OCI-LY7 (cell line): ENCODE measurements around the gene INKA2. TPM values are rescaled to one million over a fixed set of nuclear protein-coding genes. Genes with fewer than 3 reads are reported as not detected.
"Not testable (repeated sequence)": the region's sequence is repeated elsewhere in the genome, so short reads cannot be mapped to it uniquely, and the experiment has no call there.

Source experiments
- BruUV-seq: library from RNA; stranded (reverse); fragments of 400-500 nt; replicated peaks from 2 replicates; lab custom pipeline; 2021; lab: Mats Ljungman, UMichigan
- CTCF ChIA-PET: fragments of 300-600 bp; sonication (Branson Sonifier 250); formaldehyde crosslinking; loops from one replicate; lab custom pipeline; 2022; ENCODE audit warnings: antibody characterized with exemption; ENCODE audit not compliant: unreplicated experiment; lab: Charles Lee
- POLR2A ChIA-PET: fragments of 300-600 bp; sonication (Branson Sonifier 250); formaldehyde crosslinking; loops from one replicate; lab custom pipeline; 2022; ENCODE audit warnings: antibody characterized with exemption; lab: Charles Lee
- DNase-seq: peaks from one replicate; pipeline ENCODE4 v3.0.0-alpha.2; 2015; ENCODE audit warnings: low spot score
- H2AFZ ChIP-seq: fragments of 200-600 bp; sonication (generic), shearing (Covaris generic); 2 replicates; pipeline ENCODE4 v1.6.1; 2014; ENCODE audit warnings: mild to moderate bottlenecking, antibody characterized with exemption, low read length, moderate library complexity
- H3K27ac ChIP-seq: fragments of 200-600 bp; sonication (generic); 2 replicates; pipeline ENCODE4 v1.5.1; 2014; ENCODE audit warnings: mixed run types, low read depth, mild to moderate bottlenecking, moderate library complexity, low read length, inconsistent platforms; ENCODE audit not compliant: poor library complexity, severe bottlenecking
- H3K36me3 ChIP-seq: fragments of 200-600 bp; sonication (generic); 2 replicates; pipeline ENCODE4 v1.6.1; 2014; ENCODE audit warnings: mild to moderate bottlenecking, antibody characterized with exemption, low read length, moderate library complexity, mixed read lengths; ENCODE audit not compliant: insufficient read depth
- H3K4me1 ChIP-seq: fragments of 200-600 bp; sonication (generic); 2 replicates; pipeline ENCODE4 v1.5.1; 2014; ENCODE audit warnings: mild to moderate bottlenecking, low read length; ENCODE audit not compliant: insufficient read depth, poor library complexity, severe bottlenecking
- H3K4me2 ChIP-seq: fragments of 200-600 bp; sonication (generic); 2 replicates; pipeline ENCODE4 v1.6.1; 2014; ENCODE audit warnings: mild to moderate bottlenecking, low read length
- H3K4me3 ChIP-seq: fragments of 200-600 bp; sonication (generic); 2 replicates; pipeline ENCODE4 v1.5.1; 2014; ENCODE audit warnings: mild to moderate bottlenecking, low read depth, low read length; ENCODE audit not compliant: poor library complexity, severe bottlenecking
- H3K79me2 ChIP-seq: fragments of 200-600 bp; sonication (generic); 2 replicates; pipeline ENCODE4 v1.6.1; 2016; ENCODE audit warnings: low read depth, mild to moderate bottlenecking, low read length, moderate library complexity, mixed read lengths; ENCODE audit not compliant: insufficient read depth
- H3K9me2 ChIP-seq: fragments of 200-600 bp; sonication (generic); 2 replicates; pipeline ENCODE4 v1.6.1; 2016; ENCODE audit warnings: mild to moderate bottlenecking, low read length, mixed read lengths; ENCODE audit not compliant: insufficient read depth
- H3K9me3 ChIP-seq: fragments of 200-600 bp; sonication (generic); 2 replicates; pipeline ENCODE4 v1.6.1; 2014; ENCODE audit warnings: mild to moderate bottlenecking, mixed run types, low read length, mixed read lengths
- H4K20me1 ChIP-seq: fragments of 200-600 bp; sonication (generic); 2 replicates; pipeline ENCODE4 v1.6.1; 2014; ENCODE audit warnings: mild to moderate bottlenecking, antibody characterized with exemption, low read length, moderate library complexity, mixed read lengths; ENCODE audit not compliant: insufficient read depth
- EZH2phosphoT487 ChIP-seq: fragments of 200-600 bp; sonication (generic); IDR thresholded peaks from 2 replicates; pipeline ENCODE4 v1.6.1; 2018; ENCODE audit warnings: low read depth, borderline replicate concordance, mild to moderate bottlenecking, mixed run types, antibody characterized with exemption, low read length, moderate library complexity, mixed read lengths
- intact Hi-C: fragments of 100-400 bp; cut with micrococcal nuclease; formaldehyde crosslinking; loops from one replicate; pipeline ENCODE4 v1.10.0; 2022; ENCODE audit not compliant: unreplicated experiment
- total RNA-seq, 2 experiments: library from RNA; depleted of rRNA in 1 of 2; stranded (reverse); fragments of >200 nt in 1 of 2; shearing (Covaris generic) in 1 of 2; gene quantifications; 2 replicates each; pipeline ENCODE4 v1.2.3, GENCODE V29; 2014 to 2022
- TF ChIP-seq, protein P1 (sequence below): fragments of 200-600 bp; sonication (generic); conservative IDR thresholded peaks from 2 replicates; pipeline ENCODE4 v1.5.1; 2014; ENCODE audit warnings: mild to moderate bottlenecking, antibody characterized with exemption, low read length, moderate library complexity, mixed read lengths

The INKA2 gene
- total RNA-seq, 2 experiments from 2014 or later, result 3.9 to 10.8 TPM

DNA sequence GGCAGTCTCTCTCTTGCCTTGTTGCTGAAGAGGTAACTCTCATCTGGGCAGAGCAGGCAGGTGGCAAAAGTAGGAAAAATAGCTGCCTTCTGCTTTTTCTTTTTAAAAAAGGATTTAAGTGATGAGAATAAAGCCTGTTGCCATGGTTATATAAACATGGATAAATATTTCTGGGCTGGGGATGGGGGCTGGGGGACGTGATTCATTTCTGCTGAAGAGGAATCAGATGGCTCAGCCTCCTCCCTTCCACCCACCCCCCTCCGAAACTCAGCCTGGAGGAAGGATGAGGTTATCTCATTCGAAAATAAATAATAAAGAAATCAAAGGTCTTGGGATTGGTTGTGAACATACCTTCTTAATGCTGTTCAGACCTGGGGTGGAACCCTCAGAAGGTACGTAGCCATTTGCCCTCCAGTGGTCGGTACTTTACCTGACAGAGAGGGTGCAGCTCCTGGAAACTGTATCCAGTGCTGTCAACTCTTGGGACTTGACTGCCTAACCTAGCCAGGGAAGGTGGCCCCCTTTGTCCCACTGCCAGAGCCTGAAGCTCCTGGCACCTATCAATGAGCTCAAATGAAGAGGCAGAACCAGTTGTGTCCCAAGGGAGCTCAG, 3.8 kb upstream of the INKA2 start:
- H3K9me3 ChIP-seq, result no peaks in the 10 kb centered on the region
- H3K4me3 ChIP-seq, result no peak overlapping the region
- no TSS peak for BruUV-seq
- no peaks in the 10 kb centered on the region for H3K79me2 ChIP-seq
- no peak overlapping the region for H3K4me2 ChIP-seq
- no peak overlapping the region for H2AFZ ChIP-seq
- ChIA-PET CTCF (interaction anchor here (1.0 kb wide), 1 partner anchor 9 kb away, joined by 6 read pairs; no protein-coding TSS in a partner anchor), POLR2A (interaction anchor here (0.6 kb wide), 1 partner anchor 152 kb away, joined by 3 read pairs; no protein-coding TSS in a partner anchor)
- no peaks in the 10 kb centered on the region for H4K20me1 ChIP-seq
- no peaks in the 10 kb centered on the region for H3K9me2 ChIP-seq
- no peak for DNase-seq
- TF ChIP-seq EZH2phosphoT487, result no peak
- TF ChIP-seq, protein P1, sequence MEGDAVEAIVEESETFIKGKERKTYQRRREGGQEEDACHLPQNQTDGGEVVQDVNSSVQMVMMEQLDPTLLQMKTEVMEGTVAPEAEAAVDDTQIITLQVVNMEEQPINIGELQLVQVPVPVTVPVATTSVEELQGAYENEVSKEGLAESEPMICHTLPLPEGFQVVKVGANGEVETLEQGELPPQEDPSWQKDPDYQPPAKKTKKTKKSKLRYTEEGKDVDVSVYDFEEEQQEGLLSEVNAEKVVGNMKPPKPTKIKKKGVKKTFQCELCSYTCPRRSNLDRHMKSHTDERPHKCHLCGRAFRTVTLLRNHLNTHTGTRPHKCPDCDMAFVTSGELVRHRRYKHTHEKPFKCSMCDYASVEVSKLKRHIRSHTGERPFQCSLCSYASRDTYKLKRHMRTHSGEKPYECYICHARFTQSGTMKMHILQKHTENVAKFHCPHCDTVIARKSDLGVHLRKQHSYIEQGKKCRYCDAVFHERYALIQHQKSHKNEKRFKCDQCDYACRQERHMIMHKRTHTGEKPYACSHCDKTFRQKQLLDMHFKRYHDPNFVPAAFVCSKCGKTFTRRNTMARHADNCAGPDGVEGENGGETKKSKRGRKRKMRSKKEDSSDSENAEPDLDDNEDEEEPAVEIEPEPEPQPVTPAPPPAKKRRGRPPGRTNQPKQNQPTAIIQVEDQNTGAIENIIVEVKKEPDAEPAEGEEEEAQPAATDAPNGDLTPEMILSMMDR, result no peak
- no peaks in the 10 kb centered on the region for H3K36me3 ChIP-seq
- H3K4me1 ChIP-seq, result peaks cover 27% of the 10 kb centered on the region
- H3K27ac ChIP-seq, result no peak overlapping the region
- intact Hi-C loops, result no loop called here

GRCh38 chr1:111742292-111742691, 3.1 kb upstream of the INKA2 start:
- H3K9me2 ChIP-seq, H3K9me3 ChIP-seq, H3K79me2 ChIP-seq, H2AFZ ChIP-seq, BruUV-seq, H3K4me2 ChIP-seq, H3K4me3 ChIP-seq, DNase-seq, CTCF ChIA-PET, H4K20me1 ChIP-seq, intact Hi-C loops, H3K36me3 ChIP-seq, POLR2A ChIA-PET, H3K27ac ChIP-seq: not testable (repeated sequence)
- peaks cover 31% of the 10 kb centered on the region for H3K4me1 ChIP-seq

GRCh38 chr1:111739925-111740765, 950 bp upstream of the INKA2 start:
- H2AFZ ChIP-seq, result peak overlapping the region; percentile 73; the same call in 1 of the 2 replicates
- DNase-seq, result peak; percentile 57
- intact Hi-C loops, result loop anchor here (1.0 to 5.0 kb wide), 2 partner anchors 15 to 233 kb away; partner anchors contain the start of gene DDX20
- peak overlapping the region; percentile 88 for H3K4me2 ChIP-seq
- TF ChIP-seq, protein P1, result 0 out of 2 replicates have a peak, but pooled peaks have one; percentile 25
- TF ChIP-seq EZH2phosphoT487, result no peak
- BruUV-seq, result no TSS peak
- no peaks in the 10 kb centered on the region for H3K36me3 ChIP-seq
- H4K20me1 ChIP-seq, result no peaks in the 10 kb centered on the region
- H3K27ac ChIP-seq, result no peak overlapping the region
- no peaks in the 10 kb centered on the region for H3K79me2 ChIP-seq
- CTCF ChIA-PET, result interaction anchor here (1.6 kb wide), 1 partner anchor 11 kb away, joined by 13 read pairs; no protein-coding TSS in a partner anchor
- no peaks in the 10 kb centered on the region for H3K9me3 ChIP-seq
- POLR2A ChIA-PET, result interaction anchor here (0.6 to 2.8 kb wide), 5 partner anchors 11 to 657 kb away, joined by 3 to 26 read pairs (median 6); no protein-coding TSS in a partner anchor
- peaks cover 32% of the 10 kb centered on the region for H3K4me1 ChIP-seq
- peak overlapping the region; percentile 78 for H3K4me3 ChIP-seq
- no peaks in the 10 kb centered on the region for H3K9me2 ChIP-seq
